HG03175 (cell line): ENCODE data around the gene TAS2R60.
A peak's percentile ranks its signal among the peaks of the same experiment; 100 is the strongest.
"Not testable (repeated sequence)": the region's sequence is repeated elsewhere in the genome, so short reads cannot be mapped to it uniquely, and the experiment has no call there.

Source experiments
- ATAC-seq: cut with Tn5 transposase; IDR thresholded peaks from one replicate; pipeline ENCODE4 v1.9.1; 2021; ENCODE audit warnings: mild to moderate bottlenecking, moderate library complexity; ENCODE audit not compliant: unreplicated experiment

The TAS2R60 gene

DNA sequence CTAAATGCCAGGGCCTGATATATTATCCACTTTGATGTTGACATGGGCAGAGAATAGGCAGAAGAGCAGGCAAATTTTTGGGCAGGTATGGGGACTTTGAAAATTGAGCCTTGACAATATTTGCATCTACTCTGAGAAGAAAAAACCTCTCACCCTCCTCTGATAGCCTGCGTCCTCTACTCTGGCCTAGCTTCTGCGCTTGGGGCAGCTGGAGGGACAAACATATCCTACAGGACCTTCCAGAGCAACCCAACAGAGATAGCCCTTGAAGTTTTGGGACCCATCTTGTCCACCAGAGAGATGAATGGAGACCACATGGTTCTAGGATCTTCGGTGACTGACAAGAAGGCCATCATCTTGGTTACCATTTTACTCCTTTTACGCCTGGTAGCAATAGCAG is at the start of gene TAS2R60:
Gene TAS2R60, plus strand, starts transcription at position 301 of the 400 bp plus-strand sequence. Its CDS starts 0 bp downstream, at position 301.
- ATAC-seq = no peak

GRCh38 chr7:143394068-143394467 is 49.2 kb upstream of the TAS2R60 start:
- no peak for ATAC-seq

DNA sequence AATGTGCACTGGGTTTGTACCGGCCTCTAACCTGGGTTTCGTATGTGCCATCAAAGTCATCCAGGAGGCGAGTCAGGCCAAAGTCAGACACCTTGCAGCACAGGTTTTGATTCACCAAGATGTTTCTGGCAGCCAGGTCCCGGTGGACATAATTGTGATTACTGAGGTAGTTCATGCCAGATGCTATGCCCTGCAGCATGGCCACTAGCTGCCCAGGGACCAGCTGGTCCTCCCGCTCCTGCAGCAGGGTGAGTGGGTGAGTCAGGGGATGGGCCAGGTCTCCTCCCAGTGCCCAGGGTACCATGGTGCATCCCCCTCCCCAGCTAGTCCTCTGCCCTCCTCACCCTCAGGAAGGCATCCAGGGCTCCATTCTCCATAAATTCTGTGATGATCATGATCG is 48.5 kb upstream of the TAS2R60 start:
- no peak for ATAC-seq

DNA sequence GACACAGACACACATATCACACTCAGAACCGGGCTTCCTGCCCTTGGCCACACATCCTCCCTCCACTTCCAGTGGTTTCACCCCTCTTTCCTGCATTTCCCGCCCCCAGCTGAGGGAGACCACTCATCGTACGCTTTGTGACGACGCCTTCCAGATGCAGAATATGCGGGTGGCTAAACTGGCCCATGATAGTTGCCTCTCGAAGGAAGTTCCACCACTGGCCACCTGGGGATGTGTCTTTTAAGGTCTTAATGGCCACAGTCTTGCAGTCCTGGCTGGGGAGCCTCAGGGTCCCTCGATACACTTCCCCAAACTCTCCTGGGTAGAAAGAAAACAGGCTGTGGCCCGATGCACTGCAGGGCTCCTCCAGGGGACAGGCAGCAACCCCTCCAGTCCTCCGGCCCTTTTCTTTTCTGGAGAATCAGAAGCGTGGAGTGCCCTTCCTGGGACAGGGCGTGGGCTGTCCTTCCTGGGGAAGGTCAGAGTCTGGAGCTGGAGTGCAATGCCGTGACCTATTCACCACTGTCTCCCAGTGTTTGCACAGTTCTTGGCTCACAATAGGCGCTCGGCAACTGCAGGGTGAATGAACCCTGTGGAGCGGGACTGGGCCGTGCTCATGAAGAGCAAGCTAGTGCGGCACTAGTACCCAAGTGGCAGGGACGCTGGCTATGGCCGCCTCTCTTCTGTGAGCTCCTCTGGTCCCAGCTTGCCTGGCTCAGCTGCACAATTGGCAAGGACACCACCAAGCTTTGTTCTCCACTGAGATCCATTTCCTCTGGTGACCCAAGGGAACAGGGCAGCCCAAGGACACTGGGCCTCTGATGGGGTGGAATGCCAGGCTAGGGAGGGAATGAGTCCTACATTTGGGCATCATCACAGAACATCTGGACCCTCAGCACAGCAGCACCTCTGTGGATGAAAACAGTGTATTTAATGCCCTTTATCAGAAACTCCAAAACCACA is 47.8 kb upstream of the TAS2R60 start:
- peak; percentile 58 for ATAC-seq

- no peak for ATAC-seq
These were observed 47.1 kb upstream of the TAS2R60 start for GRCh38 chr7:143396182-143396581.

- ATAC-seq = no peak
These were observed 46.4 kb upstream of the TAS2R60 start for GRCh38 chr7:143396625-143397556.

DNA sequence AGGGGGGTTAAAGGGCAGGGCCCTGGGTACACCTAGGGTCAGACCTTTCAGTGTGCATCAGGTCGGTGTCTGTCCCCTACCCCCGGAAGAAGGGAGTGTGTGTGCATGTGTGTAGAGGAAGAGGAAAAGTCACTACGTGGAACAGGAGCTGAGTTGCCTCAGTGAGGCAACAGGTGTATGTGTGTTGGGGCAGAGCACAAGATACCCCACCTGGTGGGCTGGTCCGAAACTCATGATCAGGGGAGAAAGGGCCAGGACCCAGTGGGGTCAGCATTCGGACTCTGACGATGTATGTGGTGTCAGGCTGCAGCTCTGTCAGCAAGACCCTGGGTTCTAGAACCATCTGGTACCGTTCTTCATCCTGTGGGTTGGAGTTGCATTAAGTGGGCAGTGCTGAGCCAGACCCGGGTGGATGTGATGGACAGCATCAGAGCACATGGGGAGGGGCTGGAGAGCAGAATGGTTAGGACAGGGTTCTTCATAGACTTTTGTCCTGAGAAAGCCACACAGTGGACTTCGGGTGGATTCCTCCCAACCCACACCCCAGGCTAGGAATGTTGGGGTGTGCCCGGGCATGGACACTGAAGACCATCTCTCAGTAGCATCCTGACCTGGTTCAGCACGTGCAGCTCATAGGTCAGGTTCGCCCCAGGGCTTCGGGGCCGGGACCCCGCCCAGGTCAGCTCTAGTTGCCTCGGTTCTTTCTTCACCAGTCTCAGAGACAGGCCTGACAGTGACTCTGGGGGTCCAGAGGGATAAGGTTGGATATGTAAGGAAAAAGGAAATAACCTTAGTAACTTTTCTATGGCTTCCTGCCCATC is 45.3 kb upstream of the TAS2R60 start:
- ATAC-seq = no peak

GRCh38 chr7:143398616-143399015 is 44.6 kb upstream of the TAS2R60 start:
- ATAC-seq = no peak

DNA sequence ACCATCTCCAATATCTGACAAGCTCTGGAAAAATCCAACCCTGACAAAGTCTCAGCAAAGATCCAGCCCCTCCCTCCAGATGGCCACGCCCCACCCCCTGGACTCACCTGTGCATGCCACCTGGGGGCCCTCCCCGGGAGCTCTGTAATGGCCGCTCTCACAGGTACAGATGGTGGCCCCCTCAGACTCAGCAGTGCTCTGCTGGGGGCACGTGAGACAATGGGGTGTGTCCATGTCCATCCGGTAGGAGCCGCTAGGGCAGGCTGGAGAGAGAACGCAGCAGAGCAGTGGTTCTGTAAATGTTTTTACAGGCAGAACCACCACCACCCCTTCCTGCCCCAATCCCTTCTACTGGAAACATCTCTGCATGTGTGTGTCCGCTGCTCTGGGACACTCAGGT is 44.1 kb upstream of the TAS2R60 start:
- ATAC-seq = no peak

GRCh38 chr7:143399642-143400041 is 43.6 kb upstream of the TAS2R60 start:
- no peak for ATAC-seq

- ATAC-seq = no peak
These were observed 42.0 kb upstream of the TAS2R60 start for GRCh38 chr7:143401265-143401664.

DNA sequence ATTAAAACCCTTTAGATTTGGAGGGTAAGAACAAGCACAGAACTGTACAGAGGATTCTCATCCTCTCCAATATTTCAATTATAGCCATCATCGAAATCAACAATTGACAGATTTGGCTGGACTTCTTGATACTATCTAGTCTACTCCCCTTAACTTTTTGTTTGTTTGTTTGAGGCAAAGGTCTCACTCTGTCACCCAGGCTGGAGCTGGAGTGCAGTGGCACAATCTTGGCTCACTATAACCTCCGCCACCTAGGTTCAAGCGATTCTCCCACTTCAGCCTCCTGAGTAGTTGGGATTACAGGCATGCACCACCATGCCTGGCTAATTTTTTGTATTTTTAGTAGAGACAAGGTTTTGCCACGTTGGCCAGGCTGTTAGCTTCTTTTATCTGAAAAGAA is 41.0 kb upstream of the TAS2R60 start:
- not testable (repeated sequence) for ATAC-seq

DNA sequence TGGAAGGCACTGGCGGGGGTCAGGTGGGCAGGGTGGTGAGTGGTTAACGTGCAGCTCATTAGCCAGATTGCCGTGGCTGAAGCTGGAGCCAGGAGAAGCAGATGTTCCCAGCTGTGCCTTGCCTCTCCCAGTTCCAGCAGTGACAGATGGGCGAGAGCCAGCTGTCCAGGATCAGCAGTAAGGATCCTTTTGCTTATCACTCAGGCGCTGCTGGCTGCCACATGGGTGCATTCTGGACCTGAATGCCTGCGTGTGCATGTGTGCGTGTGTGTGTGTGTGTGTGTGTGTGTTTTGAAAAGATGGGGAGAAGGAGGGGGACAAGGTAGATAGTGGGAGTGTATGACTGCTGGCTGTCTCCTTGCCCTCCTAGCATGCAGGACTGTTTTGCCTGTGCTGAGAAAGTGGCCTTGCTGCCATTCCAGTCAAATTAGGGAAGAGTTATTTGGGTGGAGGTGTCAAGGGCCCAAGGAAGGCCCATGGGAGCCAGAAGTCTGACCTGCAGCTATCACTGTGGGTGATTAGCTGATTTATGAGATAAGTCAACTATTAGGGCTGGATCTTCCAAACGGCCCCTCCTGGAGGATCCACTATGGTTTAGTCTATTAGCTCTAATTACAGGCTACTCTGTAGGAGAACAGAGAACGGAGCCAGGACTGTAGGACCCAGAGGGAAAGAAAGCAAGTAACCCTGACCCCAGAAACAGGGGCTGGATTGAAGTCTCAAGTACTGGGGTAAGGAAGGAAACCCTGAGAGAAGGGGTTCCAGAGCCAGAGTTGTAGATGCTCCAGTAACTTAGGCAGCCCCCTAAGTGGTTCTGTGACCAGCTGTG is 37.9 kb upstream of the TAS2R60 start:
- no peak for ATAC-seq

- no peak for ATAC-seq
These were observed 37.3 kb upstream of the TAS2R60 start for GRCh38 chr7:143406002-143406357.

DNA sequence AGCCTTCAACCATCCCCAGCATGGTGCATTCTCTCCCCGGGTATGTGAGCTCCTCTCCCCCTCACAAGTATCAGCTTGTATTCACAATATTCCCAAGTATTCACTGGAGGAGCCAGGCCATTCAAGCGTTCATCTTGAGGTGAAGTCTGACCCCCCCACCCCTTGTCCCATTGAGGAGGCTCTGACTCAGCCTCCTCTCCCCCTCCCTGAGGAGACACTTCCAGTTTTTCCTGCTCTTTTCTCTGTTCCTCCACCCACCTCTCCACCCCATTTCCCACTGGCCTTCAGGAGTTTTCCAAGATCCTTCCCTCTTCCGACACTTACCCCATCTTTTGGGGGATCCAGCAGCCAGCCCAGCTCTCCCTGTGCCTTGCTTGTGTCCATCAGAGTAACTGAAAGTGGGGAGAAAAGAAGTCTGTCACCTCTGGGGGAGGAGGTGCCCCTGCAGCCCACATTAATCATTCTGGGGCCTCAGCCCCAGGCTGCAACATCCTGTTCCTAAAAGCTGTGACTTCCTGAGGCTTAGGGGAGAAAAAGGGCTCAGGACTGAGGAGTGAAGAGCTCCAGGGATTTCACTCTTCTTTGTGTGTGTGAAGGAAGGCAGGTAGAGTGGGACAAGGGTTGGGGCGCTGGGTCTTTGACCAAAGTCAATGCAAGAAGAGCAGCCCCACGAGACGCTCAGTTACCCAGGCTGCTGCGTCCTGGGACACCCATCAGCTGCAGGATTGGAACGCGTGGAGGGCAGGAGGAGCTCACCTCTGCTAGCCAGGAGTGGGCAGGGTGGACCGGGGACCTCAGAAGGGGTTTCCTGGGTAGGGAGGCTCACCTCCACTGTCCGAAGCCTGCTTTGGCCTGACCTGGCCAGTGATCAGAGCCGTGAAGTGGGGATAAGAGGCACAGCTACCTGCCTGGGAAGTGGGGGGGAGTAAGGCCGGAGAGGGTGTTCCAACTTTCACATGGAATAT is 35.7 kb upstream of the TAS2R60 start:
- peak; percentile 44 for ATAC-seq

DNA sequence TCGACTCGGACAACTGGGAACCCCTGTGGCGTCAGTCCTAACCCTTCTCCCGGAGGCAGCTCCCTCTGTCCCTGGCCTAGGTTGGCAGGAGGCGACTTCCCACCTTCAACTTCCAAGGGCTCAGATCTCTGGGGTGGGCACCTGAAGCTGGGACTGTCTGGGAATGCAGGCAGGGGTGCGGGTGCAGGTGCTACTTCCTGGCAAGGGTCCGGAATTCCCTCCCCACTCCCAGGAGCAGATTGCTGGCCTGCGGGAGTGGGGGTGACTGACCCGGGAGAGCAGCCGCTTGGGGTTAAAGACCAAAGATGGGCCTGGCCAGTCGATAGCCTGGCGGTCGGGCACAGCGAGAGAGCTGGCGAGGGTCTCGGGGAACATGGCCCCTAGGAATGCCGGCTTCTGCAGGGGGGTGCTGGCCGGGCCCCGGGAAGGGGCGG is 35.0 kb upstream of the TAS2R60 start:
- no peak for ATAC-seq

GRCh38 chr7:143408686-143409561 is 34.3 kb upstream of the TAS2R60 start, which contains the start of gene EPHA1:
TSS of gene EPHA1 (minus strand) at chr7:143408856. CDS start at chr7:143408805, 51 bp downstream.
- ATAC-seq = no peak
